ENCODE measurements around the gene UCN2.
A peak's percentile ranks its signal among the peaks of the same experiment; 100 is the strongest.

Gene UCN2

GRCh38 chr3:48562367-48563095 lies 1.1 kb downstream of the UCN2 start:
- no peaks in the 10 kb centered on the region for H3K27me3 ChIP-seq (ENCODE audit: insufficient read depth, low read length, poor library complexity, severe bottlenecking)

GRCh38 chr3:48561045-48561736 lies 2.4 kb downstream of the UCN2 start:
- Histone ChIP-seq H3K36me3 (ENCODE audit: insufficient read depth, low read length) (no peaks in the 10 kb centered on the region), H4K20me1 (ENCODE audit: insufficient read depth, low read length, poor library complexity, severe bottlenecking) (peaks cover under 1% of the 10 kb centered on the region), H3K9ac (ENCODE audit: low read depth, low read length, poor library complexity, severe bottlenecking) (no peak overlapping the region), H3K79me2 (ENCODE audit: insufficient read depth, low read length) (peaks cover 4% of the 10 kb centered on the region), H2AFZ (ENCODE audit: low read length) (no peak overlapping the region), H3K4me3 (ENCODE audit: low read length, poor library complexity, severe bottlenecking) (peak overlapping the region; percentile 33), H3K9me2 (replicated peaks; ENCODE audit: low read depth, low read length) (no peaks in the 10 kb centered on the region), H3F3A (ENCODE audit: low read depth) (no peaks in the 10 kb centered on the region), H3K4me2 (ENCODE audit: low read depth, low read length, poor library complexity, severe bottlenecking) (peak overlapping the region; percentile 50), H3K4me1 (ENCODE audit: insufficient read depth, low read length, poor library complexity, severe bottlenecking) (peaks cover 61% of the 10 kb centered on the region), H3K9me3 (ENCODE audit: insufficient read depth, low read depth, low read length) (no peaks in the 10 kb centered on the region), H3K27me3 (ENCODE audit: insufficient read depth, low read length, poor library complexity, severe bottlenecking) (no peaks in the 10 kb centered on the region)
- TF ChIP-seq CTCF (conservative IDR thresholded peaks at IDR 0.05; ENCODE audit: low read length) = no peak; the same call in 1 of the 2 replicates
- TF ChIP-seq EZH2phosphoT487 (IDR thresholded peaks at IDR 0.05; ENCODE audit: borderline replicate concordance) = no peak

More at GRCh38 chr3:48562367-48563095, 1.1 kb downstream of the UCN2 start:
- no peak overlapping the region for H3K4me2 ChIP-seq (ENCODE audit: low read depth, low read length, poor library complexity, severe bottlenecking)
- H3F3A ChIP-seq (ENCODE audit: low read depth) = no peaks in the 10 kb centered on the region
- H2AFZ ChIP-seq (ENCODE audit: low read length) = no peak overlapping the region
- no peak overlapping the region for H3K4me3 ChIP-seq (ENCODE audit: low read length, poor library complexity, severe bottlenecking)
- H3K9me3 ChIP-seq (ENCODE audit: insufficient read depth, low read depth, low read length) = no peaks in the 10 kb centered on the region
- H3K9me2 ChIP-seq (replicated peaks; ENCODE audit: low read depth, low read length) = no peaks in the 10 kb centered on the region
- TF ChIP-seq CTCF (conservative IDR thresholded peaks at IDR 0.05; ENCODE audit: low read length) = no peak
- H3K4me1 ChIP-seq (ENCODE audit: insufficient read depth, low read length, poor library complexity, severe bottlenecking) = peaks cover 58% of the 10 kb centered on the region
- no peaks in the 10 kb centered on the region for H4K20me1 ChIP-seq (ENCODE audit: insufficient read depth, low read length, poor library complexity, severe bottlenecking)
- H3K79me2 ChIP-seq (ENCODE audit: insufficient read depth, low read length) = no peaks in the 10 kb centered on the region
- H3K36me3 ChIP-seq (ENCODE audit: insufficient read depth, low read length) = no peaks in the 10 kb centered on the region
- H3K9ac ChIP-seq (ENCODE audit: low read depth, low read length, poor library complexity, severe bottlenecking) = no peak overlapping the region

- Histone ChIP-seq H3K27me3 (ENCODE audit: insufficient read depth, low read length, poor library complexity, severe bottlenecking) (no peaks in the 10 kb centered on the region), H3K79me2 (ENCODE audit: insufficient read depth, low read length) (peaks cover 10% of the 10 kb centered on the region), H3K9me3 (ENCODE audit: insufficient read depth, low read depth, low read length) (no peaks in the 10 kb centered on the region), H3F3A (ENCODE audit: low read depth) (no peaks in the 10 kb centered on the region), H3K9me2 (replicated peaks; ENCODE audit: low read depth, low read length) (no peaks in the 10 kb centered on the region), H3K4me2 (ENCODE audit: low read depth, low read length, poor library complexity, severe bottlenecking) (peak overlapping the region; percentile 50), H4K20me1 (ENCODE audit: insufficient read depth, low read length, poor library complexity, severe bottlenecking) (peaks cover 4% of the 10 kb centered on the region), H3K36me3 (ENCODE audit: insufficient read depth, low read length) (no peaks in the 10 kb centered on the region), H3K9ac (ENCODE audit: low read depth, low read length, poor library complexity, severe bottlenecking) (peak overlapping the region; percentile 43), H2AFZ (ENCODE audit: low read length) (no peak overlapping the region), H3K4me1 (ENCODE audit: insufficient read depth, low read length, poor library complexity, severe bottlenecking) (peaks cover 56% of the 10 kb centered on the region), H3K4me3 (ENCODE audit: low read length, poor library complexity, severe bottlenecking) (peak overlapping the region; percentile 33)
- no peak for TF ChIP-seq EZH2phosphoT487 (IDR thresholded peaks at IDR 0.05; ENCODE audit: borderline replicate concordance)
- no peak for TF ChIP-seq CTCF (conservative IDR thresholded peaks at IDR 0.05; ENCODE audit: low read length)
These were observed 2.9 kb downstream of the UCN2 start for GRCh38 chr3:48560648-48561018.
